Measurements from ENCODE around the gene AVEN. TPM values are rescaled to one million over a fixed set of nuclear protein-coding genes. Genes with fewer than 3 reads are reported as not detected.

Gene AVEN
- total and polyA plus RNA-seq, 11 donors: 16.3 to 37.1 (median 21.0) TPM

DNA sequence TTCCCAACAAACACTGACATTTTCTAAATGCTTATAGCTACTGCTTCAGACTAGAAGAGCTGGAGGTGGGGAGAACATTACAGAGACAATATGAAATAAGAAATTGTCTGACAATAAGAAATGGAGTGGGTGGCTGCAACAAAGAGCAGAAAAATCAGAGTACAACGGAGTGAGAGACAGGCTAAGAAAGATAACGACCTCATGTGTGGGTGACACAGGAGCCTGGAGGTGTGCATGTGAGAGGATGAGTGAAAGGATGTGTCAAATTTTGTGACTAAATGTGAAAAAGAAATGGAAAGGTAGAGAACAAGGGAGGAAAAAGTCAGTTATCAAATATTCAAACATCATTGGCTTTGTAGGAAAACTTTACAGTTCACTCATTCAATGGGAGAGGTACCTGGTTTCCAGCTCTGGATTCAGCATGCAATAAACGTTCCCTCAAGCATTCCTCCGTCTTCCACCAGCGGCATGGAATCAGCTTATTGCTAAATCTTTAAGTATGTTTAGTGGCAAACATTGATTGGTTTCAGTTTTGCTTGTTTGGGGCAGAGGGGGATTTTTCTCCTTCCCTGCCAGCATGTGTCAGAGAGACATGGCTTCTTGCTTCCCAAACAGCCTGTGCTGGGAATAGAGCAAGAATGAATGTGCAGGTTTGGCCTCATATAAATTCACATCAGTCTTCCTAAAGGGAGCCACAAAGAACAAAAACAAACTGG is 174.5 kb downstream of the AVEN start:
- intact Hi-C loops (cut with DNase I): no loop called here
- WGBS, 4 donors: 88 to 94% (median 92%) methylated on average over 5 of the region's 5 CpGs
- no peak for ATAC-seq
- Histone ChIP-seq H3K36me3 (peaks cover 0 to 35% (median 11%) of the 10 kb centered on the region in 9 donors), H3K27ac (no peak overlapping the region), H3K9me3 (no peaks in the 10 kb centered on the region), H3K4me3 (no peak overlapping the region), H3K27me3 (no peaks in the 10 kb centered on the region), H3K4me1 (peaks cover 0 to 8% (median 0%) of the 10 kb centered on the region in 12 donors)
- TF ChIP-seq, protein P1, sequence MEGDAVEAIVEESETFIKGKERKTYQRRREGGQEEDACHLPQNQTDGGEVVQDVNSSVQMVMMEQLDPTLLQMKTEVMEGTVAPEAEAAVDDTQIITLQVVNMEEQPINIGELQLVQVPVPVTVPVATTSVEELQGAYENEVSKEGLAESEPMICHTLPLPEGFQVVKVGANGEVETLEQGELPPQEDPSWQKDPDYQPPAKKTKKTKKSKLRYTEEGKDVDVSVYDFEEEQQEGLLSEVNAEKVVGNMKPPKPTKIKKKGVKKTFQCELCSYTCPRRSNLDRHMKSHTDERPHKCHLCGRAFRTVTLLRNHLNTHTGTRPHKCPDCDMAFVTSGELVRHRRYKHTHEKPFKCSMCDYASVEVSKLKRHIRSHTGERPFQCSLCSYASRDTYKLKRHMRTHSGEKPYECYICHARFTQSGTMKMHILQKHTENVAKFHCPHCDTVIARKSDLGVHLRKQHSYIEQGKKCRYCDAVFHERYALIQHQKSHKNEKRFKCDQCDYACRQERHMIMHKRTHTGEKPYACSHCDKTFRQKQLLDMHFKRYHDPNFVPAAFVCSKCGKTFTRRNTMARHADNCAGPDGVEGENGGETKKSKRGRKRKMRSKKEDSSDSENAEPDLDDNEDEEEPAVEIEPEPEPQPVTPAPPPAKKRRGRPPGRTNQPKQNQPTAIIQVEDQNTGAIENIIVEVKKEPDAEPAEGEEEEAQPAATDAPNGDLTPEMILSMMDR (IDR thresholded peaks at IDR 0.05): no peak
- TF ChIP-seq POLR2A (IDR thresholded peaks at IDR 0.05): no peak
- DNase-seq: no peak

DNA sequence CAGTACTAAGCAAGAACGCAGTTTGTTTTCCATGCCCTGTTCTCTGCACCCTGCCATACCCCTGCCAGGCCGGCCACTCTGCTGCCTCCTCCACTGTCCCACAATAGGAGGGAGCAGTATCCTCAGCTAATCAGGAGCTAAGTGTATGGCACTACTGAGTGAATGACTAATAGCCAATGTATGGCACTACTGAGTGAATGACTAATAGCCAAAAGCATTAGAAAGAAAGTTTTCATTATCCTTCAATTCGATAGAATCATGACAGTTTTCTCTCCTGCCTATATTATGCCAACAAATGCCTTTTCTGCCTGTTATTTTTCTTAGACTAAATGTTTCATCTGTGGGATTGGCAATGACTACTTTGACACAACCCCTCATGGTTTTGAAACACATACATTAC is 178.2 kb downstream of the AVEN start:
- H3K4me1 ChIP-seq: peaks cover 0 to 6% (median 0%) of the 10 kb centered on the region in 12 donors
- no peak overlapping the region for H3K4me3 ChIP-seq
- TF ChIP-seq, protein P1 (IDR thresholded peaks at IDR 0.05): no peak
- TF ChIP-seq POLR2A (IDR thresholded peaks at IDR 0.05): no peak
- H3K9me3 ChIP-seq: no peaks in the 10 kb centered on the region
- DNase-seq (no peak), ATAC-seq (no peak)
- H3K27ac ChIP-seq: no peak overlapping the region
- H3K27me3 ChIP-seq: no peaks in the 10 kb centered on the region
- 92 to 99% (median 93%) methylated on average over 3 of the region's 3 CpGs for WGBS, 4 donors
- H3K36me3 ChIP-seq: peaks cover 0 to 21% (median 7%) of the 10 kb centered on the region in 9 donors
- intact Hi-C loops (cut with DNase I): no loop called here

GRCh38 chr15:33859992-33860545 is 178.9 kb downstream of the AVEN start:
- intact Hi-C loops (cut with DNase I): no loop called here
- H3K4me1 ChIP-seq: no peaks in the 10 kb centered on the region
- no peak for DNase-seq
- H3K27ac ChIP-seq: no peak overlapping the region
- peaks cover 0 to 17% (median 6%) of the 10 kb centered on the region in 9 donors for H3K36me3 ChIP-seq
- H3K9me3 ChIP-seq: no peaks in the 10 kb centered on the region
- ATAC-seq: no peak
- H3K4me3 ChIP-seq: no peak overlapping the region
- no peaks in the 10 kb centered on the region for H3K27me3 ChIP-seq
- TF ChIP-seq POLR2A (IDR thresholded peaks at IDR 0.05): no peak
- TF ChIP-seq, protein P1 (IDR thresholded peaks at IDR 0.05): no peak
- WGBS, 4 donors: 69 to 84% (median 76%) methylated on average over 1 of the region's 1 CpG

- WGBS, 4 donors: 96 to 98% (median 97%) methylated on average over 6 of the region's 6 CpGs
- no peaks in the 10 kb centered on the region for H3K9me3 ChIP-seq
- intact Hi-C loops (cut with DNase I): no loop called here
- H3K27me3 ChIP-seq: no peaks in the 10 kb centered on the region
- ATAC-seq (no peak), DNase-seq (no peak)
- no peak overlapping the region for H3K4me3 ChIP-seq
- H3K27ac ChIP-seq: no peak overlapping the region
- peaks cover 0 to 7% (median 3%) of the 10 kb centered on the region in 9 donors for H3K36me3 ChIP-seq
- TF ChIP-seq, protein P1 (IDR thresholded peaks at IDR 0.05): no peak
- TF ChIP-seq POLR2A (IDR thresholded peaks at IDR 0.05): no peak
- no peaks in the 10 kb centered on the region for H3K4me1 ChIP-seq
Measured at GRCh38 chr15:33858836-33859235, 180.2 kb downstream of the AVEN start.

Measured in heart left ventricle (tissue), 16 donors.